Gastrocnemius medialis (tissue), 4 donors: ENCODE measurements around the gene ECEL1.

ENCODE experiments used
- CTCF ChIP-seq, 5 experiments: fragments of 450-650 bp in 3 of 5; fragments of 200-600 bp in 2 of 5; sonication (generic) in 2 of 5; IDR thresholded peaks in 4 of 5; conservative IDR thresholded peaks in 1 of 5; 1 replicate in 4 of 5; 2 replicates in 1 of 5; pipeline ENCODE4 v1.5.1; 2016 to 2019; ENCODE audit warnings: antibody characterized with exemption in 5 of 5, mild to moderate bottlenecking in 3 of 5, moderate library complexity in 3 of 5
- POLR2A ChIP-seq, 2 donors: fragments of 450-650 bp; IDR thresholded peaks; one replicate each; pipeline ENCODE4 v1.6.1; 2017; ENCODE audit warnings: antibody characterized with exemption in 2 of 2, mild to moderate bottlenecking in 2 of 2, moderate library complexity in 2 of 2

GRCh38 chr2:232437195-232437571 is 50.5 kb downstream of the ECEL1 start:
- TF ChIP-seq CTCF (IDR thresholded peaks at IDR 0.05 in 4 of 5, conservative IDR thresholded peaks at IDR 0.05 in 1 of 5) (no peak), POLR2A (IDR thresholded peaks at IDR 0.05) (no peak)
